Bone marrow (tissue), 2 donors: Measurements from ENCODE around the gene ABHD14A.
"Not testable (repeated sequence)": the region's sequence is repeated elsewhere in the genome, so short reads cannot be mapped to it uniquely, and the experiment has no call there.

Experiments used
- DNase-seq, 2 donors: peaks; one replicate each; lab custom pipeline; 2025; lab: John Stamatoyannopoulos, UW

Gene ABHD14A

DNA sequence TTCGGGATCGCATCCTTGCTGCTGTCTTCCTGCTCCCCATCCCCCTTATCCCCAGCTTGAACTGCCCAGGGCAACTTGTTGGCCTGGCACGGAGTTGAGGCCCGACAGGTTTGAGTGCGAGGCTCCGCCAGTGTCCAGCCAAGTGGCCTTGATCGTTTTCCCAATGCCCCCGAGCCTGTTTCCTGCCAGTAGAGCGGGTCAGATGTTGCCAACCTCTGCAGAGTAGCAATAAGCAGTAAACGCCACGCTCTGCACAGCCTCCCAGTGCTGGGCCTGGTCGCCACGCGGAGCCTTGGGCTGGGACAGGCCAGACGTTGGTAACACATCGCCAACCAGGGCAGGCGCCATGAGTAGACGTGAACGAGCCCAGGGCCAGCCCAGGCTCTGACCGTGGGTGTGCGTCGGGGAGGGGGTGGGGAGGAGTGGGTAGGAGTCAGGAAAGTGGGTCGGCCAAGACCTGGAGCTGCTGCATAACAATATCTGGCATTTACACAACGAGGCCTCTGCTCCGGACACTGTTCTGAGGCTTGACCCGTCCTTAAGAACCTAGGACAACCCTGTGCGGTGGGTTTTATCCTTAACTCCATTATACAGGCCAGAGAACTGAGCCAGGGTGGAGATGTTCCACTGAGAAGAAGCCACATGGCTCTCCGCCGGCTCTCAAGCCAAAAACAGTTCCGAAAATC, 444 bp upstream of the ABHD14A start:
- no peak for DNase-seq

DNA sequence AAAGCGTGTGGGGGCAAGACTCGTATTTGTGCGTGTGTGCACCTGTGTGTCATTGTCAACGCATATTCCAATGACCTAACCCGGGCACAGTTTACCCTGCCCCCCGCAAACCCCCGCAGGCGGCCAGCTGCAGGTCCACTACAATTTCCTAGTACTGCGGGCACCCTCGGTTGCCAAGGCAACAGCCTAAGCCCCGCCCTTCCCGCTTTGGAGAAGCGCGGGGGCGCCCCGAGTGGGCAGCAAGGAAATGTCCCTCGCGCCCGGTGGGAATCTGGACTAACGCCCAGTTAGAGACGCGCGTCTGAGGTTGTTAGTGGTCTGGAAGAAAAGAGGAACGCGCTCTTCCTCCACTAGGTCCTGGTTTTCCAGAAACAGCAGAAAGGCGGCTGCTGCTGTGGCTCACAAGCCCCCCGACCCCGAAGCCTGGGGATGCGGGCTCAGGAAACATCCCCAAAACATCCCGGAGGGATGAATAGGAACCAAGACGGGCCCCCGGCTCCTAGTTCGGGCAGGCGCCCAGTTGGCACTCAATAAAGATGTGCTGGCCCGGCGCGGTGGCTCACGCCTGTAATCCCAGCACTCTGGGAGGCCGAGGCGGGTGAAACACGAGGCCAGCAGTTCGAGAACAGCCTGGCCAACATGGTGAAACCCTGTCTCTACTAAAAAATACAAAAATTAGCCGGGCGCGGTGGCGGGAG, 1.1 kb downstream of the ABHD14A start:
- no peak for DNase-seq

DNA sequence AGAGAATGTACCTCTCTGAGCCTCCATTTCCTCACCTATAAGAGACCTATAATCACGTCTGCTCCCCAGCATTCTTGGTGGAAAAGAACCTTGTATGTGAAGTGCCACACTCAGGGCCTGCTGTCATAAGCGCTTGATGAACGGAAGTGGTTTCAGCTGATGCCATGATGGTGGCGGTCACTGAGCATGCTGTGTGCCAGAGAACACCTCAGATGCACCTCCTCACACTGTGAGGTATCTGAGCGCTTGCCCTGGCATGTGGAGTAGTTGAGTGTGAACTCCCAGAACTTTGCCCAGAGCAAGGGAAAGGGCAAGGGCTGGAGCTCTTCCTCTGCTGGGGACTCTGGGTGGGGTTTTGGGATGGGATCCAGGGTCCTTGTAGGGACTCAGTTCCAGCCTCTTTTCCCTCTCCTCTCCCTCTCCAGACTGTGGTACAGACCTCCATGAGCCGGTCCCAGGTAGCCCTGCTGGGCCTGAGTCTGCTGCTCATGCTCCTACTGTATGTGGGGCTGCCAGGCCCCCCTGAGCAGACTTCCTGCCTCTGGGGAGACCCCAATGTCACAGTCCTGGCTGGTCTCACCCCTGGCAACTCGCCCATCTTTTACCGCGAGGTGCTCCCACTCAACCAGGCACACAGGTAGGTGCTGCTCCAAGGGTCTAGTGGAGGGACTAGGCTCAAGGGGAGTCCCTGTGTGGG, 2.7 kb downstream of the ABHD14A start:
- DNase-seq, result no peak

DNA sequence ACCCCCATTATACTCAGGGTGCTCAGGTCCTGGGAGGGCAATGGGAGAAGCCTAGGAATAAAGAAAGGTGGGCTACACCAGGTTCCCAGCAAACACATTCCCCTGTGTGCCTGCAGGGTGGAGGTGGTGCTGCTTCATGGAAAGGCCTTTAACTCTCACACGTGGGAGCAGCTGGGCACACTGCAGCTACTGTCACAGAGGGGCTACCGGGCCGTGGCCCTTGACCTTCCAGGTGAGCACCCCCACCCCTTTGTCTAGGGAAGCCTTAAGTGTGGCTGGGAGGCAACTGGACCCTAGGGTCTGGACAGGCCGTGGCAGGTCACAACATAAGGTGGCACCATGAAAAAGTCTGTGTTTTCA, 3.3 kb downstream of the ABHD14A start:
- no peak for DNase-seq

DNA sequence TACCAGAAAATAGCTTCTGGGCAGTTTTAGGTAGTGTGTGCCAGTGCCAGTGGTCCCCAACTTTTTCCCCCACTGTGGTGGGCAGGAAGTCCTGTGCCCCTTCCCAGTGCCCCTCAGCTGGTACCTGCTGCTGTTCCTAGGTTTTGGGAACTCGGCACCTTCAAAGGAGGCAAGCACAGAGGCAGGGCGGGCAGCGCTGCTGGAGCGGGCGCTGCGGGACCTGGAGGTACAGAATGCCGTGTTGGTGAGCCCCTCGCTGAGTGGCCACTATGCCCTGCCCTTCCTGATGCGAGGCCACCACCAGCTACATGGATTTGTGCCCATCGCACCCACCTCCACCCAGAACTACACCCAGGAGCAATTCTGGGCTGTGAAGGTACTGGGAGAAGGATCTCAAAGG, 5.4 kb downstream of the ABHD14A start:
- no peak for DNase-seq

DNA sequence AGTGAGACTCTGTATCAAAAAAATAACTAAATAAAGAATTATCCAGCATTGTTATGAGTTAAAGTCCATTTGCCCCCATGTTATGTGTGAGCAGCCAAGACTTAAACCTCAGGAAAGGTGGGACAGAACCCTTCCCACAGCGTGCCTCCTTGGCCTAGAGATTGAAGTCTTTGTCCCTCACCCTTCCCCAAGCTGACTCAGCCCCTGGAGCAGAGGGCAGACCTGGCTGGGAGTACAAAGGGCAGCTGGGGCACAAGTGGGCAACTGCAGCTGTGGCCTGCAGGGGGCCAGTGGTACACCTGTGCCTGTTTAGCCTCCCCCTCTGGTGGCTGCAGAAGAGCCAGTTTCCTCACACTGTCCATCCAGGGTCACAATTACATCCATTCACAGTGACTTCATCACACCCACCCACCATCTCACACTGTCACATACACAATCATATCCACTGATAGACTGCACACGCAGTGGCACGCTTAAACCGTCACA, 7.5 kb downstream of the ABHD14A start:
- no peak for DNase-seq

DNA sequence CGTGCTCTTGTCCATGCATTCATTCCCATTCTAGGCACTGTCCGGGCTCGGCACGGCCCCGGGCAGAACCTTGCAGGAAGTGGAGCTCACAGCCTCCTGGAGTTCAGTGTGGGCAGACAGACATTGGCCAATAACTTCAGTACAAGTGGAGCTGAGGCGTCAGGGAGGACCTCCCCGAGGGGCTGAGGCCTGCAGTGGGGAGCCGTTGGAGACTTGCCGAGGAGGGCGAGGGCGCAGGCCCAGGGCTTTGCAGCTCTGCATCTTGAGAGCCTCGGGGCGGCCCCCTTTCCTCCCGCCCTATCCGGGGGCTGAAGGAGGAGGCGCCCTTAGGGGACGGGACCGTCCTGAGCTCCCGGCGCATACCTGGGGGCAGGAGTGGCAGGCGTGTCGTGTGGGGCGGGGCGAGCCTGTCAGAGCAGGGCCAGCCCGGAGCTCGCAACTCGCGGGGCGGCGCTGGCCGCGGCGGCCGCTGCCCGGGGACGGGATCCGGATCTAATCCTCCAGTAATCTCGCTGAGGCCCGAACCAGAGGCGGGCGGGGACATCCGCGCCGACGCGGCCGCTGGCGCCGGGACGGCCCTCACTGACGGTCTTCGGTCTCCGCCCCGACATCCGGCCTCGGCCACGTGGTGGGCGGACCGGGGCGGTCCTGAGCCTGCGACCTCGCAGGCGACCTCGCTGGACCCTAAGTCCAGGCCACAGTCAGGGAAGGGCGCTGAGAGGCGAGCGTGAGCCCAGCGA, 8.1 kb downstream of the ABHD14A start, which contains the start of gene ACY1:
Gene ACY1, plus strand, starts transcription at position 698 of the 740 bp plus-strand sequence. CDS start 530 bp downstream, outside the sequence.
- peak; percentile 17 to 74 for DNase-seq

DNA sequence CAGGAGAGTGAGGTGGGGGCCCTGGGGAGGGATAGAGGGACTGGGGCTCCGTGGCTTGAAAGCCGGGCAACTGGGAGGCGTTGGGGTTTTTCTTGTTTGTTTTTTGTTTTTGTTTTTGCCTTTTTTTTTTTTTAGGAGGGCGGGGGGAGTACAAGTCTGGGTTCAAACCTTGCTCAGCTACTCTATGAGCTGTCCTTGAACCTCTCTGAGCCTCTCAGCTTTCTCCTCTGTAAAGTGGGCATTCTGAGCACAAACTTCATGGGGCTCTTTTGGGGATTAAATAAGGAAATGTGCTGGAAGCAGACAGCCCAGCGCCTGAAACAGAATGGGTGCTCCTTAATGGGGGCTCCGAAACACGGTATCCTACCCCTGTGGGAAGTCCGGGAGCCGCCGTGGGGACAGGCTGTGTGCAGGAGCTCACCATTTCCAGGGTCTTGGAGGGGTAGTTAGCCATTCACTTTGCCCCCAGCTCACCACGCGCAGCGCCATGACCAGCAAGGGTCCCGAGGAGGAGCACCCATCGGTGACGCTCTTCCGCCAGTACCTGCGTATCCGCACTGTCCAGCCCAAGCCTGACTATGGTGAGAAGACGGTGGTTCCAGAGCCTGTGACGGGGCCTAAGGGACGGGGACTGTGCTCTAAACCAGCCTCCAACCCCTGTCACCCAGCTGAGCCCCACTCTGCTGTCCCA, 8.9 kb downstream of the ABHD14A start:
- DNase-seq, result no peak

DNA sequence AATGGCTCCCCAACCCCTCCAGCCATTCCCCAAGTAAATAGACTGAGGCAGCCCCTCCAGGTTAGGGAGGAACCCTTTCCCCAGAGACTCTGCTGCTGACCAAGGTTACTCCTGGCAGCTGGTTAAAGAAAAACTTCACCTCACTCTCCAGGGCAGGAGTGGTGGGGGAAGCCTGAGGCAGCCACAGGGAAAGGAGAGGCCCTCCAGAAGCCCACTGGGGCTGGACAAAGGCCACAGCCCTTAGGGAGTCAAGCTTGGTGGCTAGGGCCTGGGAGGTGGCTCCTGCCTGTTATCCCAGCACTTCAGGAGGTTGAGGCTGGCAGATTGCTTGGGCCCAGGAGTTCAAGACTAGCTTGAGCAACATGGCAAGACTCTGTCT, 9.4 kb downstream of the ABHD14A start:
- no peak for DNase-seq

DNA sequence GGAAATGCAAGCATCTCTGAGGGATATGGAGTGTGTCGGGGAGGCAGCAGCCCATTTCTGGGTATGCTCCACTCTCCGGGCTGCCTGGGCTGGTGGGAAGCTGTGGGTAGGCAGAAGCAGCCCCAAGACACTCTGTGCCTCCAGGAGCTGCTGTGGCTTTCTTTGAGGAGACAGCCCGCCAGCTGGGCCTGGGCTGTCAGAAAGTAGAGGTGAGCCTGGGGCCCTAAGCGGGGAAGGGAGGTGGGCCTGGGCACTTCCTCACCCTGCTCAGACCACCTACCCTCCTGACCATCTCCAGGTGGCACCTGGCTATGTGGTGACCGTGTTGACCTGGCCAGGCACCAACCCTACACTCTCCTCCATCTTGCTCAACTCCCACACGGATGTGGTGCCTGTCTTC, 10.2 kb downstream of the ABHD14A start:
- DNase-seq, result no peak

DNA sequence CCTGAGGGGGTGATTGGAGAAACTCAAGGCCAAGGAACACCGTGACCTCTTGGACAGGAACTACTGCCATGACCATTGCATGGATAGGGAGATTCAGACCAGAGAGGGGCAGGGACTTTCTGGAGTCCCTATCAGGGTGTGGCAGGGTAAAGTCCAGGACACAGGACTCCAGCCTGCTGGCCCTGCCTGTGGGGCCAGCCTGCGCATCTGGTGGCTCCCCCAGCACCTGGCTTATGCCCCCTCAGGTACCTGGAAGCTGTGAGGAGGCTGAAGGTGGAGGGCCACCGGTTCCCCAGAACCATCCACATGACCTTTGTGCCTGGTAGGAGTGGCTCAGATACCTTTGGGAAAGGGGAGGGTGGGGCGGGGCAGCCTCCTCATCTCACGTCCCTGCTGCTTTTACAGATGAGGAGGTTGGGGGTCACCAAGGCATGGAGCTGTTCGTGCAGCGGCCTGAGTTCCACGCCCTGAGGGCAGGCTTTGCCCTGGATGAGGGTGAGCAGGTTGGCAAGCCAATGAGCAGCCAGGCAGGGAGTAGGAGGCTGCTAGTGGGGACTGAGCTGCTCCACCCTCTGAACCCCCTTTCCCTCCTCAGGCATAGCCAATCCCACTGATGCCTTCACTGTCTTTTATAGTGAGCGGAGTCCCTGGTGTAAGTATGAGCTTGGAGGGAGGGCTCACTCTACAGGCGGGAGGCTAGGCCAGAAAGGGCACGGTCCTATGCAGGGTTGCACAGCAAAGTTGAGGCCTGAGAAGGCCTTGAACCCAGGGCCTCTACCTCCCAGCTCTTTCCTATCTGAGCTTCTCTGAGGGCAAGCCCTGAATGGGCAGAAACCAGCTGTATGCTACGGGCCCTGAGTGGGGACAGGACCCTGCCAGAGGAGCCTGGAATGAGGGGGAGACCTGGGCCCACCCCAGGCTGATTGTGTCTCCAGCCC, 11.4 kb downstream of the ABHD14A start:
- no peak for DNase-seq

DNA sequence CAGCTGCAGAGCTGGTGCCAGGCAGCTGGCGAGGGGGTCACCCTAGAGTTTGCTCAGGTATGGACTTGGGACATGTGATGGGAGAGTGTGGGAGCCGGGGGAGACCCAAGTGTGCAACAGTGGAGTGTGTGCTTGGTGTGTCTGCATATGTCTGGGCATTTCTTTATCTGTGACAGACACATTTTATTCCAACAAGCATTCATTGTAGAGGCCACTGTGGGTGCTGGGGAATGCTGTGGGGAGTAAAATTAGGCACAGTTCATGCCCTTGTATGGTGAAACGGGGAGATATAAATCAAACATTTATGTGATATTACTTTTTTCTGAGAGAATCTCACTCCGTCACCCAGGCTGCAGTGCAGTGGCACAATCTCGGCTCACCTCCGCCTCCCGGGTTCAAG, 12.7 kb downstream of the ABHD14A start:
- no peak for DNase-seq

DNA sequence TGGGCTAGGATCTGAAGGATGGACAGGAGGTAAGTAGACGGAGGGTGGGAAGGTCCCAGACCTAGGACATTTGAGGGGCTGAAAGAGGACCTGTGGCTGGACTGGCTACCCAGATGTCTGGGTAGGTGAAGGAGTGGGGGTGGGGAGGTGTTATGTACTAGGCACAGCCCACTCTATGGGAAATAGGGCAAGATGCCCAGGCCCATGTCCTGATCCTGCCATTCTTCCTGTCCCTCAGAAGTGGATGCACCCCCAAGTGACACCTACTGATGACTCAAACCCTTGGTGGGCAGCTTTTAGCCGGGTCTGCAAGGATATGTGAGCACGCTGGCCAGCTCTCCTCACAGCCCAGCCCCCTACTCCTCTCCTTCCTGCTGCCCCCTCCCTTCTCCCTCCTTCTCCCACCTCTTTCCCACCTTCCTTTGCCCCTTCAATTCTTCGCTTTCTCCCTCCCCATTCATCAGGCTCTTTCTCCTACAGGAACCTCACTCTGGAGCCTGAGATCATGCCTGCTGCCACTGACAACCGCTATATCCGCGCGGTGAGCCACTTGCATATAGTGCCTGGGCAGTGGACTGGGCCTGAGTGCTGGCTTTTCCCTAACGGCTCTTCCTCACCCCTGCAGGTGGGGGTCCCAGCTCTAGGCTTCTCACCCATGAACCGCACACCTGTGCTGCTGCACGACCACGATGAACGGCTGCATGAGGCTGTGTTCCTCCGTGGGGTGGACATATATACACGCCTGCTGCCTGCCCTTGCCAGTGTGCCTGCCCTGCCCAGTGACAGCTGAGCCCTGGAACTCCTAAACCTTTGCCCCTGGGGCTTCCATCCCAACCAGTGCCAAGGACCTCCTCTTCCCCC, 13.7 kb downstream of the ABHD14A start:
- DNase-seq, result no peak

DNA sequence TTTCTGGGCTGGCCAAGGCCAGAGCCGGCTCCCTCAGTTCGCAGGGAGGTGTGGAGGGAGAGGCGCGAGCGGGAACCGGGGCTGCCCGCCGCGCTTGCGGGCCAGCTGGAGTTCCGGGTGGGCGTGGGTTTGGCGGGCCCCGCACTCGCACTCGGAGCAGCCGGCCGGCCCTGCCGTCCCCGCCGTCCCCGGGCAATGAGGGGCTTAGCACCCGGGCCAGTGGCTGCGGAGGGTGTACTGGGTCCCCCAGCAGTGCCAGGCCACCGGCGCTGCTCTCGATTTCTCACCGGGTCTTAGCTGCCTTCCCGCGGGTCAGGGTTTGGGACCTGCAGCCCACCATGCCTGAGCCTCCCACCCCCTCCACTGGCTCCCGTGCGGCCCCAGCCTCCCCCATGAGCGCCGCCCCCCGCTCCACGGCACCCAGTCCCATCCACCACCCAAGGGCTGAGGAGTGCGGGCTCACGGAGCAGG, 15.7 kb downstream of the ABHD14A start:
- DNase-seq, result not testable (repeated sequence)

DNA sequence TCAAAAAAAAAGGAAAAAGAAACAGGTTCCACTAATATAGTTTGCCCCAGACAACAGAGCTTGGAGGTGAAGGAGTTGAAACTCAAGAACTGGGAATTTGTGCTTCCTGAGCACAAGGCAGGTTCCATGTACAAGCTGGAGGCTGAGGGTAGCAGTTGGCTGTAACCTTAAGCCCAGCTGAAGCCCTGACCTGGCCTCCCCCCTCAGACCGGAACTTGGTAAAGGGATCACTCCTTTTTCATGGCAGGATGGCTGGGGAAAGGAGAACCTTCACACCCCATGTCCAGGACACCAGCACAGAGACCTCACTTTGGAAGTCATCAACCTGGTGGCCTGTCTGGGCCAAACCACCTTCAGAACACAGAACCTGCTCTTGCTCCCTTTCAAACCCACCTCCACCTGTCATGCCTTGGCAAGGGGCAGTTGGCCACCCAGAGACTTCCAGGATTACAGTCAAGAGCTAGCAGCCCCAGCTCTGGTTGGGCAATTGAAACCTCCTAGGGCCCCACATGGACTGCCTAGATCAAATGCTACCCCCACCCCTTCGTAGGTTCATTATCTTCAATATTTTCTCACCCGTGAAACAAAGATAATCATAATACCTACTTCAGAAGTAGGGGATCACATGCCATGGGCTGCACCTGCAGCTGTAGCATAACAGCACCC, 17.3 kb downstream of the ABHD14A start:
- DNase-seq, result no peak

DNA sequence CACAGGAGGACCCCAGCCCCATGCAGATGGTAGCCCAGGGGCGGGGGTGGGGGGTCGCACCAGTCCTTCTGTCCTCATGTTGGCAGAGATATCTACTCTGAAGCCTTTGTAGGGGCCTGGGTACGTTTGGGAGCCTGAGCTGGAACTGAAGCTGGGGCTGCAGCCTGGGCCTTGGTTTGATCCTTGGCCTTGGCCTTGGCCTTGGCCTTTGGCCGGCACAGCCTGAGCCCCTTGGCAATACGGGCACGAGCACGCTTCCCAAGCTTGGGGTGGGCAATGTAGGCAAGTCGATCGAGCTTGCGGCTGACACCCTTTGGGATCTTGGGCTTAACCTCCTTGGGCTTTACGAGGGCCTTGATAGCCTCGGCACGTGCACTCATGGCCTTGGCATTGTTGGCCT, 18.8 kb downstream of the ABHD14A start:
- not testable (repeated sequence) for DNase-seq

DNA sequence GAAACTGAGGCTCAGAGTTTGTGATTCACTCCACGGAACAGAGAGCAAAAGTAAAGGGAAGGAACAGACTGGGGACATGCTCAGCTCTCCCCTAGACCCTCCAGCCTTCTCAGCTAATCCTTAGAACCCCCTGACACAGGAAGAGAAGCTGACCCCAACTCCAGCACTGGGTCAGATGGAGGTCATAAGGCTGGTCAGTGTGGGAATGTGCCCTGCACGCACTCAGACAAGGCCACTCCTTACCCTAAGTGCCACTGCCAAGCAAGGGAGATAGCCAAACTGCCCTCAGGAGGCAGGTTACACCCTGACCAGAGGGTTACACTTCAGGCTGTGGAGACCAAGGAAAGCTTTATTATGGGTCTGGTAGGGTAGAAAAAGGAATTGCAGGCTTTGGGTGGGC, 19.7 kb downstream of the ABHD14A start:
- no peak for DNase-seq

DNA sequence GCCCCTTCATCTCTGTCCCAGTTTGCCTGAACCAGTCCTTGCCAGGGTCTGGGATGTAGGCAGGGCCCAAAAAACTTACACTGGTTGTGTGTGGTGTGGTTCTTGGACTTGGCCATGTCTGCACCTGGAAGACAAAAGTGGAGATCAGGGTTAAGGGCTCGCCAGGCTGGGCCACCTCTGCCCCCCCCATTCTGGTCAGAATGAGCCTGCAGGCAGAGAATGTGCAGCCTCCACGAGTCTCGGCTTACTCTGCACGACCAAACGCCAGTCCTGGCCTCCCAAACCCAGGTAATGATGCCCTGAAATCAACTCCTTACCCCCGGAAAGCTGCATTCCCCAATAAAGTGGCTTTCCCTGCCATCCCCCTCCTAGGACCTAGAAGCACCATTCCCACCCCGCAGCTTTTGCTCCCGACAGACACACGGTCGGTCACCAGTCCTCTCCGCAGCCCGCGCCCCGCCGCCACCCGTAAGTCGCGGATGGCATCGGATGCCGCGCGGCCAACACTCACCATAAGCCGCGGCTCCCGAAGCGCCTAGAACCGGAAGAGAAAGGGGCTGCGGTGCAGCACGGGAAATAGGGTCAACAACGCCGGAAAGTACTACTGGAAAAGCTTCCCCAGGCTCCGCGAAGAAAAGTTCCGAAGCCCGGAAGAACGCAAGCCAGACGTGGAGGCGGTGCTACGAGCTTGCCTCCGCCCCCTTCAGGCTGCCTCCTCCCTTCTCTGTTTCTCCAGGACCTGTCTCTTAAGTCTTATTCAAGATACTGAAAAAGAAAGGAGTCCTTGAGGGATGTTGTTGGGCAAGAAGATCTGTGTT, 20.7 kb downstream of the ABHD14A start, which contains the start of gene RPL29:
Gene RPL29, minus strand, starts transcription at position 550 of the 818 bp plus-strand sequence. Its CDS starts 434 bp downstream, at position 116.
- DNase-seq, result peak; percentile 73 to 98
